Activated CD4-positive, alpha-beta T cell treated with anti-CD3 and anti-CD28 coated beads for 4 hours (primary cell): ENCODE data around the gene GARIN5B.

Experiments used
- DNase-seq, 2 donors: peaks; one replicate each; pipeline ENCODE4 v3.0.0-alpha.2; 2020

Gene GARIN5B

GRCh38 chr19:55387736-55388497 is 24.9 kb upstream of the GARIN5B start:
- DNase-seq: no peak

- peak in 1 of 2 donors; percentile 15 for DNase-seq
These were observed 23.5 kb upstream of the GARIN5B start for GRCh38 chr19:55386493-55386971.

- peak; percentile 98 to 99 for DNase-seq
These were observed 22.8 kb upstream of the GARIN5B start, which contains the start of gene RPL28 for GRCh38 chr19:55385724-55386492. TSS of gene RPL28 (plus strand) at chr19:55385932. CDS start at chr19:55386358, 426 bp downstream.

GRCh38 chr19:55384920-55385723 is 22.1 kb upstream of the GARIN5B start:
- DNase-seq: peak; percentile 90 to 95

GRCh38 chr19:55384131-55384919 is 21.3 kb upstream of the GARIN5B start, which contains the start of gene TMEM238:
TSS of gene TMEM238 (minus strand) at chr19:55384292. CDS start at chr19:55384259, 33 bp downstream.
- DNase-seq: peak; percentile 26 to 38

GRCh38 chr19:55383279-55384130 is 20.4 kb upstream of the GARIN5B start:
- DNase-seq: peak; percentile 31 to 33

GRCh38 chr19:55382522-55383054 is 19.5 kb upstream of the GARIN5B start:
- DNase-seq: no peak

GRCh38 chr19:55382013-55382412 is 19.0 kb upstream of the GARIN5B start:
- no peak for DNase-seq

- DNase-seq: no peak
These were observed 16.1 kb upstream of the GARIN5B start for GRCh38 chr19:55379174-55379573.

- no peak for DNase-seq
These were observed 14.5 kb upstream of the GARIN5B start for GRCh38 chr19:55377356-55378131.

GRCh38 chr19:55376241-55376933 is 13.3 kb upstream of the GARIN5B start, which contains the start of gene TMEM190:
TSS of gene TMEM190 (plus strand) at chr19:55376826. CDS start at chr19:55376854, 28 bp downstream.
- no peak for DNase-seq

- DNase-seq: no peak
These were observed 11.1 kb upstream of the GARIN5B start for GRCh38 chr19:55373993-55374757.

- no peak for DNase-seq
These were observed 10.4 kb upstream of the GARIN5B start for GRCh38 chr19:55373306-55373992.

- DNase-seq: no peak
These were observed 9.4 kb upstream of the GARIN5B start for GRCh38 chr19:55372316-55373081.

GRCh38 chr19:55370305-55370988 is 7.4 kb upstream of the GARIN5B start, which contains the start of gene IL11:
TSS of gene IL11 (minus strand) at chr19:55370463. CDS start at chr19:55370310, 153 bp downstream.
- DNase-seq: no peak
